ENCODE data around the gene MAPK1. TPM values are rescaled to one million over a fixed set of nuclear protein-coding genes. Genes with fewer than 3 reads are reported as not detected.

MAPK1 gene
- total RNA-seq, 1 experiment from 2014 or later = 90.3 TPM

DNA sequence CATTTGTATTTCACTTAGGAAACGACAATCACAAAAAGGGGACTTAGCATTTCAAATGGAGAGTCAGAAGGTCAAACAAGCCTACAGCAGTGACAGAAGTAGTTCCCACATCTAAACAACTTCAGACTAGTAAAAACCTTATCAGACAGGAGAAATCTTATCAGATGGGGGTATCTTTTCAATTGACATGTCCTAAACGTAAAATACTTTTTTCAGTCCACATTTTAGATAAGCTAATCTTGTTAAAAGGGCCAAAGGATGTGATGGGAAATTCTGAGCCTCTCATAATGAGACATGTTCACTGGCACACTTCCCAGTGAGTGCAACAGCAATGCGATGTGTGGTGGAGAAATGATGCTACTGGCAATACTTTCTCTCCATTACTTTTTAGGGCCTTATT is 2.4 kb downstream of the MAPK1 start:
- Histone ChIP-seq H2BK12ac (ENCODE audit: insufficient read length, low read depth, low read length) (no peak overlapping the region), H3K9ac (ENCODE audit: extremely low read depth, insufficient read length, low read length) (no peak overlapping the region), H2AFZ (ENCODE audit: low read length) (no peak overlapping the region), H3K23ac (ENCODE audit: insufficient read length, low read depth, low read length) (no peak overlapping the region), H3K27me3 (ENCODE audit: insufficient read depth, low read length) (no peaks in the 10 kb centered on the region), H2BK15ac (ENCODE audit: low read depth, low read length) (no peak overlapping the region), H4K8ac (replicated peaks; ENCODE audit: insufficient read length, low read depth, low read length) (no peak overlapping the region), H3K23me2 (ENCODE audit: insufficient read length, low read depth, low read length, poor library complexity, severe bottlenecking) (peaks cover 3% of the 10 kb centered on the region), H3K79me2 (ENCODE audit: insufficient read depth, low read length) (peaks cover 49% of the 10 kb centered on the region; the same call in 1 of the 2 replicates), H3K14ac (ENCODE audit: insufficient read depth, low read length) (no peak overlapping the region), H3T11ph (ENCODE audit: low read length) (no peak overlapping the region), H3K4ac (ENCODE audit: low read depth, low read length) (no peak overlapping the region), H3K79me1 (ENCODE audit: insufficient read depth, low read depth, low read length, poor library complexity, severe bottlenecking) (peaks cover 5% of the 10 kb centered on the region), H3K56ac (ENCODE audit: insufficient read length, low read depth, low read length) (no peak overlapping the region), H2BK20ac (ENCODE audit: low read depth, low read length, poor library complexity, severe bottlenecking) (no peak overlapping the region), H3K4me1 (ENCODE audit: insufficient read depth, low read length) (peaks cover 8% of the 10 kb centered on the region), H3K18ac (ENCODE audit: insufficient read length, low read depth, low read length) (no peak overlapping the region), H4K5ac (ENCODE audit: insufficient read length, low read depth, low read length) (no peak overlapping the region), H3K9me3 (ENCODE audit: control insufficient read depth, low read depth, low read length) (no peaks in the 10 kb centered on the region), H2BK5ac (ENCODE audit: insufficient read length, low read length) (no peak overlapping the region), H3K27ac (ENCODE audit: insufficient read length, low read depth, low read length) (no peak overlapping the region), H2BK120ac (ENCODE audit: low read depth, low read length, poor library complexity, severe bottlenecking) (no peak overlapping the region), H3K4me2 (ENCODE audit: insufficient read depth, insufficient read length, low read length) (peak overlapping the region; percentile 15), H4K91ac (ENCODE audit: insufficient read length, low read depth, low read length) (no peak overlapping the region), H4K20me1 (ENCODE audit: control insufficient read depth, insufficient read depth, insufficient read length) (peaks cover 2% of the 10 kb centered on the region), H2AK5ac (ENCODE audit: insufficient read length, low read length) (no peak overlapping the region)
- H3K4me1 Mint-ChIP-seq = peaks cover 50 to 64% of the 10 kb centered on the region in 2 experiments
- peaks cover 0 to 6% (median 0%) of the 10 kb centered on the region in 3 experiments; a peak in 5 of 7 replicates for H3K36me3 Mint-ChIP-seq (ENCODE audit: insufficient read depth in 1 of 3, low read depth in 3 of 3)
- H3K27ac Mint-ChIP-seq = no peak overlapping the region
- H3K9me3 Mint-ChIP-seq = no peaks in the 10 kb centered on the region
- H3K27me3 Mint-ChIP-seq (ENCODE audit: low read depth) = peaks cover 2% of the 10 kb centered on the region; the same call in 1 of the 2 replicates
- no peak for DNase-seq
- no CpG with 5 or more reads among the region's 3 CpGs for WGBS (ENCODE audit: extremely low coverage, insufficient read length, low lambda C conversion rate)
- peak overlapping the region; percentile 20 to 54; a peak in 4 of 5 replicates for H3K4me3 Mint-ChIP-seq
- TF ChIP-seq, protein P1, sequence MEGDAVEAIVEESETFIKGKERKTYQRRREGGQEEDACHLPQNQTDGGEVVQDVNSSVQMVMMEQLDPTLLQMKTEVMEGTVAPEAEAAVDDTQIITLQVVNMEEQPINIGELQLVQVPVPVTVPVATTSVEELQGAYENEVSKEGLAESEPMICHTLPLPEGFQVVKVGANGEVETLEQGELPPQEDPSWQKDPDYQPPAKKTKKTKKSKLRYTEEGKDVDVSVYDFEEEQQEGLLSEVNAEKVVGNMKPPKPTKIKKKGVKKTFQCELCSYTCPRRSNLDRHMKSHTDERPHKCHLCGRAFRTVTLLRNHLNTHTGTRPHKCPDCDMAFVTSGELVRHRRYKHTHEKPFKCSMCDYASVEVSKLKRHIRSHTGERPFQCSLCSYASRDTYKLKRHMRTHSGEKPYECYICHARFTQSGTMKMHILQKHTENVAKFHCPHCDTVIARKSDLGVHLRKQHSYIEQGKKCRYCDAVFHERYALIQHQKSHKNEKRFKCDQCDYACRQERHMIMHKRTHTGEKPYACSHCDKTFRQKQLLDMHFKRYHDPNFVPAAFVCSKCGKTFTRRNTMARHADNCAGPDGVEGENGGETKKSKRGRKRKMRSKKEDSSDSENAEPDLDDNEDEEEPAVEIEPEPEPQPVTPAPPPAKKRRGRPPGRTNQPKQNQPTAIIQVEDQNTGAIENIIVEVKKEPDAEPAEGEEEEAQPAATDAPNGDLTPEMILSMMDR (conservative IDR thresholded peaks at IDR 0.05) = no peak

Measured in H9 (cell line).